ENCODE results near the gene AJAP1.

The AJAP1 gene

DNA sequence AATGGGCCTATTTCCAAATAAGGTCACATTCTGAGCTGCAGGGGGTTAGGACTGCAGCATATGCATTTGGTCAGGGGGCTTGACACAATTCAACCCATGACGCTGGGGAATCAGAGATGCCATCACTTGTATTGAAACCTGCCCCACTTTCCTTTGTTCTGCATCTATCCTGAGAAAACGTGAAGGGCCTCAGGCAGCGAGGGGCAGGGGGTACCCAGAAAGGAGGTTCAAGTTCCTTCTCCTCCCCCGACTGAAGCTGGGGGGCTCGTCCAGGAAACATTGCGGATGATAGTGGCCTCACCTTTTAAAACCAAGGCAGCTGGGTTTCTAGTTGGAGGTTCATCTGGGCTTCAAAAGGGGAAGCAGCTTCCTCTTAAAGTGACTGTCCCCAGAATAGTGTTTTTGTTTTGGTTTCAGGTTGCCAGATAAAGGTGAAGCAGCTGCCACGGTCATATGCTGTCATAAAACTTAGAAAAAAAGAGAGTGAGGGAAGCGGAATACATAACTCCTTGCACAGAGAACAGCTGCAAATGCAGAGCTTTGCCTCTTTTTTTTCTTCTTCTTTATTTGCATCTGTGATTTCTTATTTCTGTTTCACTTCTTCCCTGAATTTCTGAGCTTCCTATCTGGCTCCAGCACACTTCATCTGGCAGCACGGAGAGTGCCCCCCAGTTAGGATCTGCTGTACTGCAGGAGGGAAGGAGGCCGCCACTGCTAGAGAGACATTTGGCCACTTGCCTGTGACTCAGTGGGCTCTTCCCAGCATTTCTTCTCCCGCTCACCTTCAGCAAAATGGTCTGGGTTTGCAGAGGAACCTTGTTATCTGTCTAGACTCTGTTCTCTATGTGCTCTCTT, 142.0 kb downstream of the AJAP1 start:
- CTCF ChIA-PET: no interaction called here

DNA sequence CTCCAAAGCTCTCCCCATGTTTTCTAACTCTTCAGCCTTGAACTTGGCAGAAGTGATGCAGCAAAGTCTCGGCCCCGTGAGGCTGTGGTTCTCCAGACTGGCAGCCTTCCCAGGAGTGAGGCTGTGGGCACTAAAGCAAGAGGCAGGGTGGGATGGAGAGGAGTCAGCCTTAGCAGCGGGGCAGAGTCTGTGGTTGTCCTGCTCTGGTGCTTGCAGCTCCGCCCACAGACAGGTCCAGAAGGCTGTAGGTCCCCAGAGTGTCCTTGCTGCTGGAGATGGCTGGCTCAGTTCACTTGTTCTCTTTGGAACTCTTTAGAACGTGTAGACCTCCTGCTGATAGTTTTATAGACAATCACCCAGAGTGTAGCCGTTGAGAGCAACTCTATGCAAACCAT, 142.6 kb downstream of the AJAP1 start:
- TF ChIP-seq BHLHE40 (IDR thresholded peaks at IDR 0.05; ENCODE audit: borderline replicate concordance) (no peak), ELF4 (IDR thresholded peaks at IDR 0.05) (no peak), FOXA1 (IDR thresholded peaks at IDR 0.05) (no peak), HDGF (IDR thresholded peaks at IDR 0.05; ENCODE audit: borderline replicate concordance) (no peak), SUZ12 (IDR thresholded peaks at IDR 0.05) (no peak), L3MBTL2 (conservative IDR thresholded peaks at IDR 0.05) (no peak), TARDBP (IDR thresholded peaks at IDR 0.05) (no peak), ZNF384 (IDR thresholded peaks at IDR 0.05) (no peak), ARNT (IDR thresholded peaks at IDR 0.05) (no peak), SP1 (IDR thresholded peaks at IDR 0.05) (no peak)
- TF ChIP-seq, protein P1, sequence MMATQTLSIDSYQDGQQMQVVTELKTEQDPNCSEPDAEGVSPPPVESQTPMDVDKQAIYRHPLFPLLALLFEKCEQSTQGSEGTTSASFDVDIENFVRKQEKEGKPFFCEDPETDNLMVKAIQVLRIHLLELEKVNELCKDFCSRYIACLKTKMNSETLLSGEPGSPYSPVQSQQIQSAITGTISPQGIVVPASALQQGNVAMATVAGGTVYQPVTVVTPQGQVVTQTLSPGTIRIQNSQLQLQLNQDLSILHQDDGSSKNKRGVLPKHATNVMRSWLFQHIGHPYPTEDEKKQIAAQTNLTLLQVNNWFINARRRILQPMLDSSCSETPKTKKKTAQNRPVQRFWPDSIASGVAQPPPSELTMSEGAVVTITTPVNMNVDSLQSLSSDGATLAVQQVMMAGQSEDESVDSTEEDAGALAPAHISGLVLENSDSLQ (IDR thresholded peaks at IDR 0.05): no peak
- CTCF ChIA-PET: no interaction called here

More for the DNA sequence above, 142.0 kb downstream of the AJAP1 start:
- no peak for DNase-seq (ENCODE audit: extremely low spot score)
- POLR2A ChIA-PET: no interaction called here
- no peak for TF ChIP-seq ELF4 (IDR thresholded peaks at IDR 0.05)
- no peak for TF ChIP-seq CTBP1 (IDR thresholded peaks at IDR 0.05; ENCODE audit: borderline replicate concordance)
- TF ChIP-seq FOXM1 (IDR thresholded peaks at IDR 0.05; ENCODE audit: borderline replicate concordance): no peak
- TF ChIP-seq, protein P1 (IDR thresholded peaks at IDR 0.05): no peak
- no peak for TF ChIP-seq LEF1 (IDR thresholded peaks at IDR 0.05; ENCODE audit: borderline replicate concordance)
- TF ChIP-seq HDGF (IDR thresholded peaks at IDR 0.05; ENCODE audit: borderline replicate concordance): no peak
- no peak for TF ChIP-seq BHLHE40 (IDR thresholded peaks at IDR 0.05; ENCODE audit: borderline replicate concordance)
- no peak for TF ChIP-seq FOXA1 (IDR thresholded peaks at IDR 0.05)
- no peak for TF ChIP-seq FOXK2 (IDR thresholded peaks at IDR 0.05)
- TF ChIP-seq ARNT (IDR thresholded peaks at IDR 0.05): no peak

DNA sequence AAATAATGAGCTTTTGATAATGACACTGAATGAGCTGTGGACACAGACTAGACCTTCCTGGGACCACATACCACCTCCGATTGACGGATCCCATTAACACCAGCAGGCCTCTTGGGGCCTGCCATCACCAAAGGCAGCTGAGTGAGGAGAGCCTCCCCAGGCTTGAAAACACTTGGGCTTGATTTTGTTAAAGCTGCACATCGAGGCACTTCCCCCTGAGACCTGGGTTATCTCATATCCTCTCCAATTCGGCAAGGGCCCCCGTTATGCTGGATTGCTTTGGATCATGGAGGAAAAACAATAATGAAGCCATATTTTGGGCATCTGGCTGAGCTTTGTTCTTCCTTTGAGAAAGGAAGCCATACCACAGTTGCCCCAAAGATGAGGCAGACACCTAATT, 143.0 kb downstream of the AJAP1 start:
- CTCF ChIA-PET: no interaction called here
- DNase-seq (ENCODE audit: extremely low spot score): no peak
- no peak for TF ChIP-seq SUZ12 (IDR thresholded peaks at IDR 0.05)
- no peak for TF ChIP-seq L3MBTL2 (conservative IDR thresholded peaks at IDR 0.05)
- no peak for TF ChIP-seq FOXK2 (IDR thresholded peaks at IDR 0.05)
- TF ChIP-seq BHLHE40 (IDR thresholded peaks at IDR 0.05; ENCODE audit: borderline replicate concordance): no peak
- TF ChIP-seq HDGF (IDR thresholded peaks at IDR 0.05; ENCODE audit: borderline replicate concordance): no peak
- no peak for TF ChIP-seq LEF1 (IDR thresholded peaks at IDR 0.05; ENCODE audit: borderline replicate concordance)
- no peak for TF ChIP-seq TARDBP (IDR thresholded peaks at IDR 0.05)
- TF ChIP-seq FOXM1 (IDR thresholded peaks at IDR 0.05; ENCODE audit: borderline replicate concordance): no peak
- no peak for TF ChIP-seq ELF4 (IDR thresholded peaks at IDR 0.05)
- TF ChIP-seq SP1 (IDR thresholded peaks at IDR 0.05): no peak
- TF ChIP-seq CTBP1 (IDR thresholded peaks at IDR 0.05; ENCODE audit: borderline replicate concordance): no peak
- POLR2A ChIA-PET: no interaction called here

More for the DNA sequence above, 142.6 kb downstream of the AJAP1 start:
- POLR2A ChIA-PET: no interaction called here
- DNase-seq (ENCODE audit: extremely low spot score): no peak

DNA sequence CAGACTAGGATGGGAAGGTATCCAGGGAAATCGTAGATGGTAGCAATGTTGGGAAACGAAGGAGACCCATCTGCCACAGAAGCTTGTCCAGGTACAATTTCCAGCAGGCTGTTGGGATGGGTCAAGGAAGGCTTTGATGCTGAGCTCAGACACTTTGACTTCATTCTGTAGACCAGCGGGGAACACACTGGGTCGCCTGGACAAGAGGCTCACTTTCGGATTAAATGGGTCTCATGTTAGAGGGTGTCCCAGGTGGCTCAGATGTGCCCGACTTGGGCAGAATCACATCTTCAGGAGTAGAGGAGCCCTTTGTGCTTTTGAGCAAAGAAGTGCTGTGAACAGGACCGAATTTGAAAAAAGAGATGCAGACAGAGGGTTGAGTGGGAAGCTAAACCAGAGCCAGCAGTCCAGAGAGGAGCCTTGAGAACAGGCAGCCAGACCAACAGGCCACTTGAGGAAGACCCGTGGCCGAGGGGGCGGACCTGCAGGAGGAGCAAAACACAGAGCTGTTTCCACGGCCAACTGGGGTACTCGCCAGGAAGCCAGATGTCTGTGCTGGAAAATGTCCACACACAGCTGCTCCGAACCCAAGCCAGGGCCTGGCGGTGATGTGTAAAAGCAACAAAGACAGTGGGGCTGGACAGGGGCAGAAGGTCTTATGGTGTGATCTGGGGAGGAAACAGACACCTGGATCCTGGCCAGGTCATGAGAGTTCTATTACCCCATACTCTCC, 146.9 kb downstream of the AJAP1 start:
- TF ChIP-seq FOXM1 (IDR thresholded peaks at IDR 0.05; ENCODE audit: borderline replicate concordance): no peak
- no peak for TF ChIP-seq ARNT (IDR thresholded peaks at IDR 0.05)
- TF ChIP-seq SP1 (IDR thresholded peaks at IDR 0.05): no peak
- TF ChIP-seq BHLHE40 (IDR thresholded peaks at IDR 0.05; ENCODE audit: borderline replicate concordance): no peak
- TF ChIP-seq, protein P1 (IDR thresholded peaks at IDR 0.05): no peak
- no peak for TF ChIP-seq SUZ12 (IDR thresholded peaks at IDR 0.05)
- TF ChIP-seq TARDBP (IDR thresholded peaks at IDR 0.05): no peak
- TF ChIP-seq NFRKB (IDR thresholded peaks at IDR 0.05): no peak
- no peak for TF ChIP-seq HDGF (IDR thresholded peaks at IDR 0.05; ENCODE audit: borderline replicate concordance)
- no peak for TF ChIP-seq ZNF384 (IDR thresholded peaks at IDR 0.05)
- no peak for TF ChIP-seq FOXA1 (IDR thresholded peaks at IDR 0.05)
- no peak for TF ChIP-seq L3MBTL2 (conservative IDR thresholded peaks at IDR 0.05)
- no peak for TF ChIP-seq CTBP1 (IDR thresholded peaks at IDR 0.05; ENCODE audit: borderline replicate concordance)
- TF ChIP-seq FOXK2 (IDR thresholded peaks at IDR 0.05): no peak
- no peak for TF ChIP-seq ELF4 (IDR thresholded peaks at IDR 0.05)
- TF ChIP-seq LEF1 (IDR thresholded peaks at IDR 0.05; ENCODE audit: borderline replicate concordance): no peak
- ChIA-PET CTCF (no interaction called here), POLR2A (no interaction called here)
- no peak for DNase-seq (ENCODE audit: extremely low spot score)

DNA sequence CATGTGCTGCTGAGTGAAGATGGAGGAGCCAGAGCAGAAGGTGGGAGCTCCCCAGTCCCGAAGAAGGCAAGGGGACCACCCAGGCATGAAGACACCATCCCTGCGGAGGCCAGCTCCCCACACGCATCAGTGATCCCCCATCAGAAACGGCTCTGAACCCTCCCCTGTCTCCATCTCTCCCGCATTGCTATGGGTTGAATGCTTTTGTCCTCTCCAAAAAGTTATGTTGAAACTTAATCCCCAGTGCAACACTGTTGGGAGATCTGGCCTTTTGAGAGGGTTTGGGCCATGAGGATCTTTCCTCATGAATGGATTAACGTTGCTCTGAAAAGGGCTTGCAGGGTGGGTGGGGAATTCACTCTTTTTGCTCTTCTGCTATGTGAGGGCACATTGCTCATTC, 147.6 kb downstream of the AJAP1 start:
- TF ChIP-seq ELF4 (IDR thresholded peaks at IDR 0.05): no peak
- no peak for TF ChIP-seq SUZ12 (IDR thresholded peaks at IDR 0.05)
- ChIA-PET POLR2A (no interaction called here), CTCF (no interaction called here)
- DNase-seq (ENCODE audit: extremely low spot score): no peak

DNA sequence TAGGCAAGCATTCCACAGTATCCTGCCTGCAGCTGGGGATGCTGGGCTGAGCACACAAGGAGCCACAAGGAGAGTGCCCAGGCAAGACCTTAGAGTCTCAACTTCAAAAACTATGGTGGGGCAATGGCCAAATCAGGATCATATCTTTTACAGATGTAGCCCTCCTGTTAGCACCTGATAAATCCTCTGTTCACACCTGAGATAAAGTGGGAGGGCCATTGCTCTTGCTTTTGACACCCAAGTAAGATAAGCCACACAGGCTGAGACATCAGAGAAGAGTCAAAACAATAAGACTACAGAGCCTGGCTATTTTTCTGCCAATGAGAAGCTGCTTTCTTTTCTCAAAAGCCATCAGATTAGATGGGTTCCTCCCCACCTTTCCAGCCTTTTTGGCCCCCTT, 148.9 kb downstream of the AJAP1 start:
- ChIA-PET POLR2A (no interaction called here), CTCF (no interaction called here)
- TF ChIP-seq ELF4 (IDR thresholded peaks at IDR 0.05) (no peak), NFRKB (IDR thresholded peaks at IDR 0.05) (no peak)
- DNase-seq (ENCODE audit: extremely low spot score): no peak

Measured in HEK293T (cell line).